Stimulated activated CD8-positive, alpha-beta memory T cell treated with anti-CD3 and anti-CD28 coated beads, Interleukin-7, amount 100 ng/mL, for 1 hour (primary cell): Measurements from ENCODE around the gene XPNPEP3.
"Not testable (repeated sequence)": the region's sequence is repeated elsewhere in the genome, so short reads cannot be mapped to it uniquely, and the experiment has no call there.

Experiments
- DNase-seq, 2 donors: peaks; one replicate each; pipeline ENCODE4 v3.0.0-alpha.2; 2020; ENCODE audit warnings: low read depth in 2 of 2

XPNPEP3 gene

DNA sequence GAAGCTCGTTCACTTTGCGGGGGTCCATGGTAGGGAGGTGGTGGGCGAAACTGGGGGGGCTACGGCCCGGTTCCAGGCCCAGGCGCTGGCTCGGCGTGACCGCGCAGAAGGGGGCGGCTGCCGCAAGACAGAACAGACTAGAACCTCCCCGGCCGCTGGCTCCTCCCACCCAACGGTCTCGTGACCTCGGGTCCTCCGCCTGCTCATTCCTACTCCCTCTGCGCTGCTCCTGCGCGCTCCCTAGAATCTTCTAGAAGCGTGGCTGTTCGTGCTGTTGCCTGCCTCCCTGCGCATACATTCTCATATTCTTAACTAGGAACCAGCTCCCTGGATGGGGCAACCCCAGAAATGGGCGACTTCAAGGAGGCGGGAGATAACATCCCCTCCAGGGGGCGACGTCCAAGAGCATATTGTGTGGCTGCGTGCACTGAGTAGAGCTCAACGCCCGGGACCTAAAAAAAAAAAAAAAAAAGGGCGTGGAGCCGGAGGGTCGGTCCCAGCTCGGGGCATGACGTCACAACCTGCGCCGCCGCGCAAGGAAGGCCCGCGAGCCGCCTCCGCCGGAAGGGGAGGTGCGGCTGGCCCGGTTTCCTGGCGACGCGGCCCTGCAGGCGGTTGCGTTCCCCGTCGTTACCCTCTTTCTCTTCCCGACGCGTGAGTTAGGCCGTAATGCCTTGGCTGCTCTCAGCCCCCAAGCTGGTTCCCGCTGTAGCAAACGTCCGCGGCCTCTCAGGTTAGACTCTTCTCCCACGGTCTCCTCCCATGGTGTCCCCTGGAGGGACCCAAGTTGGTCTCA, at the start of gene XPNPEP3, which contains the start of gene ST13:
TSS of gene XPNPEP3 (plus strand) at position 636 of the 796 bp plus-strand sequence. CDS start at position 670, 34 bp downstream.
TSS of gene ST13 (minus strand) at position 127 of the 796 bp plus-strand sequence. CDS start at position 28, 99 bp downstream.
- peak; percentile 92 to 93 for DNase-seq

GRCh38 chr22:40808018-40808841, 48.7 kb upstream of the XPNPEP3 start:
- no peak for DNase-seq

DNA sequence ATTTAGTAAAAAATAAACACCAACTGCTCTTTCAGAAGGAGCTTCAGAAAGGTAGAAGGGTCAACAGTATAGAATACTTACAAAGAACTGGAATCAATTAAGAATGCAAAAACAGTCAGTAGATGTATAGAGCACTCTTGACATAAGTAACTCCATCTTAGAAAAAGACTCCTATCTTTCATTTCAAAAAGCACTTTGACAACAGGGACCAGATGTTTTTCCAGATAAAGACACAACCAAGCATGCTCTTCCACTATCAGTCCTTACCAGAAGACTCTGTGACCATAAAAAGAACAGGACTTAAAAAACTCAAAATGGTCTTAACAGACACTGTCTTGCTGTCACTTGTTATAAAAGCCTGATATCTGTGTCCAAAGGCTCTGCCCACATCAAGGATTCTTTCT, 43.0 kb upstream of the XPNPEP3 start:
- no peak for DNase-seq

DNA sequence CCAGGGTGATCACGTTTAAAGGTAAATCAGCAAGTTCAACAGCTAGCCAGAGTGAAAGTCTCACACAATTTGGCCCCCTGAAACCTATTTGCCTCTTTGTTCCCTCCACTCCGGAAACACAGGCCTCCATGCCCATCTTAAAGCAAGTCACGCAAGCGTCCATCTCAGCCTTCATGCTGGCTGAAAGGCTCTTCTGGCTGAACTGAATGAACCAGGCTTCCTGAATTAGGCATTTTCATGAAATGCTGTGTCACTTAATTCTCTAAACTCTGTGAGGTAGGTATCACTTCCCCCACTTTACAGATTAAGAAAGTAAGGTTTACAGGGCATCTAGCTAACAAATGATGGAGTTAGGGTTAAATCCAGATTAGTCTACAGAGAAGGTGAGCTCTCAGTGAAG, 39.2 kb upstream of the XPNPEP3 start:
- DNase-seq = no peak

DNA sequence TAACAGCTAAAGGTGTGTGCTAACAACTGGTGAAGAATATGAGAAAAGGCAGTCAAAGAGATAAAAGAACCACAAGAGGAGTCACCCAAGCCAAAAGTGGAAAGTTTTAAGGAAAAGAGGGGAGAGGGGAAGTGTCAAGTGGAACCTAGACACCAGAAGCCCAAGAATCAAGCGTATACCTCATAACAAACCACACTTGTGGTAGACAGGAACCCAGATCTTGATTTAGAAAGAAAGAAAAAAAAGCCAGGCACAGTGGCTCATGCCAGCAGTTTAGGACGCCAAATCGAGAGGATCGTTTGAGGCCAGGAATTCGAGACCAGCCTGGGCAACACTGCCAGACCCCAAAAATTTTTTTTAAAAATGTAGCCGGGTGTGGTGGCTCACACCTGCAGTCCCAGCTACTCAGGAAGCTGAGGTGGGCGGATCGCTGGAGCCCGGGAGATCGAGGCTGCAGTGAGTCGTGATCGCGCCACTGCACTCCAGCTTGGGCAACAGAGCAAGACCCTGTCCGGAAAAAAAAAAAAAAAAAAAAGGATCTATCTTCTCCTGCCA, 38.7 kb upstream of the XPNPEP3 start:
- DNase-seq = no peak

- peak; percentile 72 to 75 for DNase-seq
Measured at GRCh38 chr22:40818747-40819598, 38.0 kb upstream of the XPNPEP3 start, which contains the start of gene SLC25A17. Gene SLC25A17 (minus strand): TSS chr22:40819346. CDS start chr22:40819248, 98 bp downstream.

DNA sequence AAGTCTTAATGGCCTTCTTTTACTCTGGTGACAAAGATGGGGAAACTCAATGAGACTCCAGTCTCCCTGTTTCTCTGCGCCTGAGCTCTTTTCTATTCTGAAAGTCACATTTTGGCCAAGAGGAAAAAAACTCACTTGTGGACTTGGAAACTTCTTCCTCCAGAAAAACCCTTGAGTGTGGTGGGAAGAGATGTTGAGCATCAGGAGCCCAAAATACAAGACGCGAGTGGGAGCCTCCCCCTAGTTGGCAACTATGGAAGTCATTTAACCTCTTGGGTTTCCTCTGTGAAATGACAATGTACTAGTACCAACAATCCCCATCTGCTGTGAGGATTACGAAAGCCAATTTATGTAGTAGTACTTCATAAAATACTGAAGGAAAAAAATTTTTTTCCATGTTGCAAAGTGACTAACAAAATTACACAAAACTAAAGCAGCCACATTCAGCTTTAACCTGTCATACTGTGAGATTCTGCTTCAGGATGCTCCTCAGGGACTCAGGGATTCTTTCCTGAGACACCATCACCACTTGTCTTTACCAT, 37.3 kb upstream of the XPNPEP3 start:
- DNase-seq = no peak

DNA sequence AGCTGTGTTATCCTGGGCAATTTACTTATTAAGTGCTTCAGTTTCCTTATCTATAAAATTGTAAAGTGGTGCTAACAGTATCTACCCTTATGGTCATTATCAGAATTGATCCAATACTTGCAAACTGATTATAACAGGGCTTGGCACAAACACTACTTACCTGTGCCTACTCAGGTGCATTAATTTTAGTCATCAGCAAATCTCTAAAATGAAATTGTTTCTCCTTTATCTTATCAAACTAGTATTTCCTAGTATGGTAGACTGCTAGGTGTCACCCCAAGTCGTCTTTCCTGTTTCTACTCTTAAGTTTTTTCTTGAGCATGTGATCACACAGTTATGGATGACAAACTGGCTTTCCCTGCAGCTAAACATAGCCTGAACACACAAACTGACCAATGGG, 33.5 kb upstream of the XPNPEP3 start:
- no peak for DNase-seq

GRCh38 chr22:40826292-40826691, 30.7 kb upstream of the XPNPEP3 start:
- not testable (repeated sequence) for DNase-seq

- no peak for DNase-seq
Measured at GRCh38 chr22:40826984-40827741, 29.8 kb upstream of the XPNPEP3 start.

GRCh38 chr22:40829131-40829530, 27.8 kb upstream of the XPNPEP3 start:
- no peak for DNase-seq

GRCh38 chr22:40834619-40835018, 22.3 kb upstream of the XPNPEP3 start:
- no peak for DNase-seq

- DNase-seq = no peak
Measured at GRCh38 chr22:40838486-40838885, 18.5 kb upstream of the XPNPEP3 start.

GRCh38 chr22:40844951-40845350, 12.0 kb upstream of the XPNPEP3 start:
- DNase-seq = no peak

GRCh38 chr22:40845816-40846215, 11.1 kb upstream of the XPNPEP3 start:
- not testable (repeated sequence) for DNase-seq

DNA sequence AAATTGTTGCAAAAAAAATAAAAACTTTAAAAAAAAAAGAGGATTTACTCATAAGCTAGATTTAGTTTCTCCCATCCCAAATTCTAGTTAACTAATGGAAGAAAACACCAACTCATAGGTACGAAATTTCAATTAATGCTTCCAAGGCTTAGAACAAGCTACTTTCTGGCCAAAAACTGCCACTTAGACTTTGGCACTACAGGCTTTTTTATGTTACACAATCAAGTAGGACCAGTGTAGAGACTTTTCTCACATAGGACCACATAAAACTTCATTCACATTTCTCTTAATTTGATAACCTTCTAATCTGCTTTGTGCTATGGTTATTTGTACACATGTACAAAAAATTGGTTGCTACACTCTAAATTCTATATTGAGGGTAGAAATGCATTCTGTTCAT, 3.6 kb upstream of the XPNPEP3 start:
- DNase-seq = no peak

DNA sequence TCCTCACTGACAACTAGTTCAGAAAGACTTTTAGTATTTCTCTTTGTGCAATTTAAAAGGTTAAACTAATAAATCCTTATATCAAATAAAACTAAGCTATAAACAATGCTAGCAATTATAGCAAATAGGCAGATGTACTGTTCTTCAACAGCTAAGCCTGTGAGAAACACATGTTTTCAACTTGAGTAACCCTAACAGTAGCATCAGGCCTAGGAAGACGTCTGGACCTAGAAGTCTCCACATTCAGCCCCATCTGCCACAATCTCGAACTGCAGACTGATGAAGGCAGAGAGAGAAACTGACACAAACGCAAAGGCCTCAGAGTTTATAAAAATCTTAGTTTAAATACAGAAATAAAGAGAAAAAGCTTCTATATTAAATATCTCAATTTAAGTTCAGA, 3.0 kb upstream of the XPNPEP3 start:
- no peak for DNase-seq

- DNase-seq = no peak
Measured at GRCh38 chr22:40855071-40855978, 1.6 kb upstream of the XPNPEP3 start.

DNA sequence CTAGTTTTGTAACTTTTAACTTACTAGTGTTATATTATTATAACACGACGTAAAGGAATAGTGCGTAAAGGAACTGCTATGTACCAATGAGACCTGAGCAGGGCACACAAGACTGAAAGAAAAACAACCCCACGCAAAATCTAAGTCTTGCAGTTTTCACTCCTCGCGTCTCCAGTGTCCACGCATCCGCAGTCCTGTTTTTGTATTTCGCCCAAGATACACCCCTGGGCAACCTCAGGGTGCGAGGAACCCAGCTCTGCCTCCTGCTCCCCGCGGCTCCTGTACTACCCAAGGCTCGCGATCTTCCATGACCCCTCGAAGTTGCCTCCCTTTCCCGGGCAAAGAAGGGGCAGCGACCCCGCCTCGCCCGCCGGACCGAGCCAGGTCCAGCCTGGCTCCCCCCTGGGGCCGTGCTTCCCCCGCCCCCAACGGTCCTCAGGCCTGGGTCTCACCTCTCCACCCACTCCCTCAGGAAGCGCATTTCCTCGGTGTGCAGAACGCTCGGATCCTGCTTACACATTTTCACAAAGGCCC, 902 bp upstream of the XPNPEP3 start:
- no peak for DNase-seq
